Measurements from ENCODE around the gene PRDM2.

The PRDM2 gene

DNA sequence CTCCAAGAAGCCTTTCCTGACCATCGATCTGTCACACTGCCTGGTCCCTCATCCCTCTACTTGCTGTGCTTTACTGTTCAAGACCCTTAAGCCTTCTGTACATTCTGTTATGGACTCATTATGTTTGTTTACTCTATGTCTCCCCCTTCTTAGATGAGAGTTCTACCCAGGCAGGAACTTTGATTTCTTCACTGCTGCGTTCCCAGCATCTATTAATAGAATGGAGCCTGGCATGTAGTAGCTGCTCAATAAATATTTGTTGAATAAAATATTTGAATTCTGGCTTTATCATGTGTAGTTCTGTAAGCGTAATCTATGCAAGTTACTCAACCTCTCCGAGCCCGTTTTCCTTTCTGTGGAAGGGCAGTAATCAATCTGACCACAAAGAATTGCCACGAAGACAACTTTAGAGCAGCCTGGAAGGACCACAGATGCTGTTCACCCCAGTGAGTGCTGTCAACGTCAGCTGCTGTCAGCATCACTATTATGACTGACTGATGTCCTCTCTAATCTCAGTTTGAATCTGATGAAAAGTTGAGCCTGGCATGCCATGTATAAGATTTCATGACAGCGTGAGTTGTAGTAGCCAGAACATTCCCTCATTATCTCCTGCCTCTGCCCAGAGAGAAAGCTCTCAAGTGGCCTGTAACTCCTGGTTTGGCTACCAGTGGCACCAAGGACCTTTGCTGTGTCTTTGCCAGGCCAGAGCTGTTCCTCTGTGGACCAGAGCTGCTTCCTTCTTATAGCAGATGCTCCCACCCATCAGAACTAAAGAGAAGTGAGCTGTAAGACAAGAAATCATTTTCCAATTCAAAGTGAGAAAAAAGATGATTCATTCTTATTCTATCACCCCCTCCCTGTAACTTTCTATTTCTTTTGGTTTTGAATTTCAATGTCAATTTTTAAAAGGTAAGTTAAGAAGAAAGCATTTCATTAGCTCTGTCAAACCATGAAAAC lies 94.5 kb downstream of the PRDM2 start:
- WGBS (ENCODE audit: insufficient coverage), result 92% methylated on average over 7 of the region's 8 CpGs
- ChIA-PET POLR2A (no interaction called here), CTCF (interaction anchor here (0.6 to 2.3 kb wide), 2 partner anchors 69 to 1185 kb away, joined by 3 to 5 read pairs; no protein-coding TSS in a partner anchor)
- H3K4me3 ChIP-seq (ENCODE audit: control insufficient read depth in 1 of 7, extremely low read depth in 1 of 7, insufficient read depth in 4 of 7, low read depth in 2 of 7, low read length in 6 of 7), result no peak overlapping the region
- H3K36me3 ChIP-seq (ENCODE audit: control insufficient read depth in 4 of 4, insufficient read depth in 4 of 4, low read length in 3 of 4), result peaks cover 0 to 32% (median 16%) of the 10 kb centered on the region in 4 experiments
- H3K9me3 ChIP-seq (ENCODE audit: control extremely low read depth in 1 of 5, control insufficient read depth in 4 of 5, insufficient read depth in 2 of 5, low read depth in 1 of 5, low read length in 4 of 5), result no peaks in the 10 kb centered on the region
- DNase-seq, result no peak
- H3K27ac ChIP-seq (ENCODE audit: insufficient read depth in 1 of 2, low read depth in 1 of 2, low read length in 2 of 2, poor library complexity in 1 of 2, severe bottlenecking in 2 of 2), result no peak overlapping the region
- no peaks in the 10 kb centered on the region for H3K4me1 ChIP-seq (ENCODE audit: control extremely low read depth in 1 of 4, control insufficient read depth in 4 of 4, insufficient read depth in 4 of 4, low read length in 3 of 4)
- H3K27me3 ChIP-seq (replicated peaks in 2 of 5; ENCODE audit: control insufficient read depth in 4 of 5, insufficient read depth in 5 of 5, low read length in 4 of 5), result no peaks in the 10 kb centered on the region

DNA sequence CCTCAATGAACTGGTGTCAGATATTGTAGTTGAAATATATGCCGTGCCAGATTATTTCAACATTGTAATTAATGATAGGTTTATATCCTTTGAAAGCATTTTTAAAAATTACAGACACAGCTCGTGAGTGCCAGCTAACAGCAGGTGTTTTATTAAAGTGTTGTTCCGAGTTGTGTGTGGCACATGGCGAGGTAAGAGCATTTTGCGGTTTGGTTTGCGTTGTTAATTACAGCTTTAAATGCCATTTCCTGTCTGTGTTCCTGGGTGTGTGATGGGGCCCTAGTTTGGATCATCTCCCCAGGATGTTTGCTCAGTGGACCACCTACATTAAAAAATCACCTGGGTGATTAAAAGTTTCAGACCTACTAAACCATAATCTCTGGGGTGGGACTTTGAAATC lies 97.4 kb downstream of the PRDM2 start:
- ChIA-PET POLR2A (no interaction called here), CTCF (interaction anchor here (0.9 to 1.2 kb wide), 2 partner anchors 68 to 72 kb away, joined by 3 read pairs; no protein-coding TSS in a partner anchor)
- Histone ChIP-seq H3K4me3 (ENCODE audit: control insufficient read depth in 1 of 7, extremely low read depth in 1 of 7, insufficient read depth in 4 of 7, low read depth in 2 of 7, low read length in 6 of 7) (no peak overlapping the region), H3K27ac (ENCODE audit: insufficient read depth in 1 of 2, low read depth in 1 of 2, low read length in 2 of 2, poor library complexity in 1 of 2, severe bottlenecking in 2 of 2) (no peak overlapping the region), H3K27me3 (replicated peaks in 2 of 5; ENCODE audit: control insufficient read depth in 4 of 5, insufficient read depth in 5 of 5, low read length in 4 of 5) (no peaks in the 10 kb centered on the region), H3K9me3 (ENCODE audit: control extremely low read depth in 1 of 5, control insufficient read depth in 4 of 5, insufficient read depth in 2 of 5, low read depth in 1 of 5, low read length in 4 of 5) (no peaks in the 10 kb centered on the region), H3K36me3 (ENCODE audit: control insufficient read depth in 4 of 4, insufficient read depth in 4 of 4, low read length in 3 of 4) (peaks cover 0 to 16% (median 11%) of the 10 kb centered on the region in 4 experiments), H3K4me1 (ENCODE audit: control extremely low read depth in 1 of 4, control insufficient read depth in 4 of 4, insufficient read depth in 4 of 4, low read length in 3 of 4) (no peaks in the 10 kb centered on the region)
- WGBS (ENCODE audit: insufficient coverage), result 67% methylated on average over 3 of the region's 6 CpGs
- no peak for DNase-seq

DNA sequence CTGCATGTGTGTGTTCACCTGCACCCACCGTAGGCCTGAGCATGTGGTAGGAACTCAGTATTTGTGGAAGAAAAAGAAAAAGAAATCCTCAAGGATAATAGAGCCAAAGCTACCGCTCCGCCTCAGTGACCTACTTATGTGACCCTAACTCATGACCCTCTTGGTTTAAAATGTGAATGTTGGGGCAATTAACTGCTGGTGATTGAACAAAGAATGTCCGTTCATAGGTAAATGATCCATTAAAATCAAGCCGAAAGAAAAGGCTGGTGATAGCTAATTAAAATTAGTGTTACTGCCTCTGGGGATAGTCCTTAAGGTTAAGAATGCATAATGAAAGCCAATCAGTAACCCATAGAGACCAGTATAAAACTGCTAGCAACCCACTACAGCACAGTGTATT lies 98.1 kb downstream of the PRDM2 start:
- Histone ChIP-seq H3K4me3 (ENCODE audit: control insufficient read depth in 1 of 7, extremely low read depth in 1 of 7, insufficient read depth in 4 of 7, low read depth in 2 of 7, low read length in 6 of 7) (no peak overlapping the region), H3K27me3 (replicated peaks in 2 of 5; ENCODE audit: control insufficient read depth in 4 of 5, insufficient read depth in 5 of 5, low read length in 4 of 5) (no peaks in the 10 kb centered on the region), H3K4me1 (ENCODE audit: control extremely low read depth in 1 of 4, control insufficient read depth in 4 of 4, insufficient read depth in 4 of 4, low read length in 3 of 4) (no peaks in the 10 kb centered on the region), H3K9me3 (ENCODE audit: control extremely low read depth in 1 of 5, control insufficient read depth in 4 of 5, insufficient read depth in 2 of 5, low read depth in 1 of 5, low read length in 4 of 5) (no peaks in the 10 kb centered on the region), H3K27ac (ENCODE audit: insufficient read depth in 1 of 2, low read depth in 1 of 2, low read length in 2 of 2, poor library complexity in 1 of 2, severe bottlenecking in 2 of 2) (no peak overlapping the region), H3K36me3 (ENCODE audit: control insufficient read depth in 4 of 4, insufficient read depth in 4 of 4, low read length in 3 of 4) (peaks cover 0 to 11% (median 8%) of the 10 kb centered on the region in 4 experiments)
- POLR2A ChIA-PET, result no interaction called here
- WGBS (ENCODE audit: insufficient coverage), result 100% methylated on average over 3 of the region's 5 CpGs
- CTCF ChIA-PET, result interaction anchor here (0.9 kb wide), 1 partner anchor 73 kb away, joined by 3 read pairs; no protein-coding TSS in a partner anchor
- no peak for DNase-seq

DNA sequence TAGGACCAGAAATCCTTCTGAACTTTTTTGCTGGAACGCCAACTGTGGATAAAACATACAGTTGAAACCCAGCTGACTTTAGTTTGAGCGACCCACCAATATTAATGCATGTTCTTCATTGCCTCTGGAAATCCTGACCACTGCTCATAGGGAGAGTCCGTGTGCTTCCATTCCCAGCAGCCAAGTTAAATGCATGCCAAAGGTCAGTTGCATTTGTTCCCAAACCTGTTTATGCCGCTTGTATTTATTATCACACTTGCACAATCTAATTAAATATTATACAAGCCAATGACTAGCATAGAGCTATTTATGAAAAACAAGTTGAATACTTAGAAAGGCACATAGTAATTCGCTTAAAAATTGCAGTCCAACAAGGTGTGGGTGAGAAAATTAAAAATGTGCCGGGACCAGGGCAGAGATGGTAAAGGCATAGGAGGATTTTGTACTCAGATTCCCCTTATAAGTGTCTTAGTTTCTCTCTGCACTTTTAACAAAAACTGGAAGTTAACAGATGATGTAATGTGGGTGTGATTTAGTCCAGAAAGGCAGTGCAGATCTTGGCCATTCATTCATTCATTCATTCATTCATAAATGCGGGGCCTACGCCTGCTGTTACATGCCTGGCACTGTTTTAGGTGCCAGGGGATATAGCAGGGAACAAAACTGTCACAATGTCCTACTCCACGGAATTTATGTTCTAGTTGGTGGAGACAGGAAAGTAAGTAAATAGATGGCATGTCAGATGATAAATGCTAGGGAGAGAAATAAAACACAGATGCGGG lies 99.7 kb downstream of the PRDM2 start:
- 97% methylated on average over 6 of the region's 10 CpGs for WGBS (ENCODE audit: insufficient coverage)
- no peak for DNase-seq
- POLR2A ChIA-PET, result interaction anchor here (0.6 to 1.6 kb wide), 2 partner anchors 15 to 1085 kb away, joined by 3 to 4 read pairs; no protein-coding TSS in a partner anchor

DNA sequence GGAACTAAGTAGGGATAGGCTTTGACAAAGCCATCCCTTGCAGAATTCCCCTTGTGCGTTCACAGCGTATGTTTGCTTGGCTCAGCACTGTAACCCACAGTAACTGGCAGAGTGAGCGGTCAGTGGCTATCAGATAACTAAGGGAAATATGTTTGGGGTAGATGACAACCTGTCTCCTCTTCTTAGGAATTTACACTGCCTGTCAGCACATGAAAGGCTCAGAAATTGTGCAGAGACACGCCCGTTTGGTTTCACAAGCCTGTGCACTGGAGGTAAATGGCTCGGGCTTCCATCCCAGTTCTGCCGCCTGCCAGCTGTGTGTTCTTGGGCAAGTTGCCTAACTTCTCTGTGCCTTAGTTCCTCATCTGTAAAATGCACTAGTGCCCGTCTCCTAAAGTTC lies 101.2 kb downstream of the PRDM2 start:
- no peak overlapping the region for H3K27ac ChIP-seq (ENCODE audit: insufficient read depth in 1 of 2, low read depth in 1 of 2, low read length in 2 of 2, poor library complexity in 1 of 2, severe bottlenecking in 2 of 2)
- WGBS (ENCODE audit: insufficient coverage), result 95% methylated on average over 6 of the region's 8 CpGs

More for the DNA sequence above, 99.7 kb downstream of the PRDM2 start:
- no peak overlapping the region for H3K27ac ChIP-seq (ENCODE audit: insufficient read depth in 1 of 2, low read depth in 1 of 2, low read length in 2 of 2, poor library complexity in 1 of 2, severe bottlenecking in 2 of 2)
- peaks cover 0 to 4% (median under 1%) of the 10 kb centered on the region in 4 experiments for H3K36me3 ChIP-seq (ENCODE audit: control insufficient read depth in 4 of 4, insufficient read depth in 4 of 4, low read length in 3 of 4)
- H3K9me3 ChIP-seq (ENCODE audit: control extremely low read depth in 1 of 5, control insufficient read depth in 4 of 5, insufficient read depth in 2 of 5, low read depth in 1 of 5, low read length in 4 of 5), result no peaks in the 10 kb centered on the region
- CTCF ChIA-PET, result no interaction called here
- no peak overlapping the region for H3K4me3 ChIP-seq (ENCODE audit: control insufficient read depth in 1 of 7, extremely low read depth in 1 of 7, insufficient read depth in 4 of 7, low read depth in 2 of 7, low read length in 6 of 7)
- no peaks in the 10 kb centered on the region for H3K4me1 ChIP-seq (ENCODE audit: control extremely low read depth in 1 of 4, control insufficient read depth in 4 of 4, insufficient read depth in 4 of 4, low read length in 3 of 4)
- no peaks in the 10 kb centered on the region for H3K27me3 ChIP-seq (replicated peaks in 2 of 5; ENCODE audit: control insufficient read depth in 4 of 5, insufficient read depth in 5 of 5, low read length in 4 of 5)

DNA sequence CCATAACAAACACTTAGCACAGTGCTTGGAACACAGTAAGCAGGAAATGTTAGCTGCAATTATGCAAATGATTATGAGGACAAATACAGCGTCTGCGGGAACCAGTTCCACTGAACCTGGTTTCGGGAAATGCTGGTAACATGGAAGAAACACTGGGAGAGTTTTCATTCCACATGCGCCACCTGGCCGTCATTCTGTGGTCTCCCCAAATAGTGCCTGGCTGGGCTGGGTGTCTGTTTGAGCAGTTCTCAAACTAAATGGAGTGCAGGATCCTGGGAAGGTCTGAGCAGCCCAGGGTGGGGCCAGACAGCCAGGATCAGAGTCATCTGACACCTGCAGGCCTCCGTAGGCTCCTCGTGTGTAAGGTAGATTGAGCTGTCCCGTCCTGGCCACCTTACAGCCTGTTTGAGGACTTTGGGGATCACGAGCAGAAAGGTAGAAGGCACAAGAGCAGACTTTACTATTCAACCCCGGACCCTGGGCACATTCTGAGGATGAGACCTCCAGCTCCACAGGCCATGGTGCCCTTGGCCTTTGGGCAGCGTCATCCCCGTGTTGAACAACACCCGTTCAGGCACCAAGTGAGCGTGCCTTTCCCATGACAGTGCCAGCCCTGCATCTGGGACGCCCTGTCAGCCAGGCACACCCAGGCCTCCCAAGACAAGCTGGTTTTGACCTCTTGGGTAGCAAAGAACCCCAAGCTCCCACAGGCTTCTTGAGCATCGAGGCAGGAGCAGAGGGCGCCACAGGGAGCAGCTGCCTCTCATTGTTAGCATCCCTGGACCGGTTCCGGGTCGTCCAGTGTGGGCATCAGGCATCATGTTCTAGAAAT lies 101.9 kb downstream of the PRDM2 start:
- Histone ChIP-seq H3K27ac (ENCODE audit: insufficient read depth in 1 of 2, low read depth in 1 of 2, low read length in 2 of 2, poor library complexity in 1 of 2, severe bottlenecking in 2 of 2) (no peak overlapping the region), H3K36me3 (ENCODE audit: control insufficient read depth in 4 of 4, insufficient read depth in 4 of 4, low read length in 3 of 4) (peaks cover 0 to 3% (median under 1%) of the 10 kb centered on the region in 4 experiments), H3K4me1 (ENCODE audit: control extremely low read depth in 1 of 4, control insufficient read depth in 4 of 4, insufficient read depth in 4 of 4, low read length in 3 of 4) (no peaks in the 10 kb centered on the region), H3K4me3 (ENCODE audit: control insufficient read depth in 1 of 7, extremely low read depth in 1 of 7, insufficient read depth in 4 of 7, low read depth in 2 of 7, low read length in 6 of 7) (no peak overlapping the region), H3K9me3 (ENCODE audit: control extremely low read depth in 1 of 5, control insufficient read depth in 4 of 5, insufficient read depth in 2 of 5, low read depth in 1 of 5, low read length in 4 of 5) (no peaks in the 10 kb centered on the region), H3K27me3 (replicated peaks in 2 of 5; ENCODE audit: control insufficient read depth in 4 of 5, insufficient read depth in 5 of 5, low read length in 4 of 5) (no peaks in the 10 kb centered on the region)
- DNase-seq, result no peak
- POLR2A ChIA-PET, result no interaction called here
- 96% methylated on average over 19 of the region's 20 CpGs for WGBS (ENCODE audit: insufficient coverage)
- CTCF ChIA-PET, result no interaction called here

More for the DNA sequence above, 101.2 kb downstream of the PRDM2 start:
- Histone ChIP-seq H3K4me3 (ENCODE audit: control insufficient read depth in 1 of 7, extremely low read depth in 1 of 7, insufficient read depth in 4 of 7, low read depth in 2 of 7, low read length in 6 of 7) (no peak overlapping the region), H3K36me3 (ENCODE audit: control insufficient read depth in 4 of 4, insufficient read depth in 4 of 4, low read length in 3 of 4) (peaks cover 0 to 3% (median under 1%) of the 10 kb centered on the region in 4 experiments), H3K27me3 (replicated peaks in 2 of 5; ENCODE audit: control insufficient read depth in 4 of 5, insufficient read depth in 5 of 5, low read length in 4 of 5) (no peaks in the 10 kb centered on the region), H3K4me1 (ENCODE audit: control extremely low read depth in 1 of 4, control insufficient read depth in 4 of 4, insufficient read depth in 4 of 4, low read length in 3 of 4) (no peaks in the 10 kb centered on the region), H3K9me3 (ENCODE audit: control extremely low read depth in 1 of 5, control insufficient read depth in 4 of 5, insufficient read depth in 2 of 5, low read depth in 1 of 5, low read length in 4 of 5) (no peaks in the 10 kb centered on the region)
- CTCF ChIA-PET, result no interaction called here
- POLR2A ChIA-PET, result no interaction called here
- no peak for DNase-seq
